Measurements from ENCODE around the gene HOXD8.

Gene HOXD8

DNA sequence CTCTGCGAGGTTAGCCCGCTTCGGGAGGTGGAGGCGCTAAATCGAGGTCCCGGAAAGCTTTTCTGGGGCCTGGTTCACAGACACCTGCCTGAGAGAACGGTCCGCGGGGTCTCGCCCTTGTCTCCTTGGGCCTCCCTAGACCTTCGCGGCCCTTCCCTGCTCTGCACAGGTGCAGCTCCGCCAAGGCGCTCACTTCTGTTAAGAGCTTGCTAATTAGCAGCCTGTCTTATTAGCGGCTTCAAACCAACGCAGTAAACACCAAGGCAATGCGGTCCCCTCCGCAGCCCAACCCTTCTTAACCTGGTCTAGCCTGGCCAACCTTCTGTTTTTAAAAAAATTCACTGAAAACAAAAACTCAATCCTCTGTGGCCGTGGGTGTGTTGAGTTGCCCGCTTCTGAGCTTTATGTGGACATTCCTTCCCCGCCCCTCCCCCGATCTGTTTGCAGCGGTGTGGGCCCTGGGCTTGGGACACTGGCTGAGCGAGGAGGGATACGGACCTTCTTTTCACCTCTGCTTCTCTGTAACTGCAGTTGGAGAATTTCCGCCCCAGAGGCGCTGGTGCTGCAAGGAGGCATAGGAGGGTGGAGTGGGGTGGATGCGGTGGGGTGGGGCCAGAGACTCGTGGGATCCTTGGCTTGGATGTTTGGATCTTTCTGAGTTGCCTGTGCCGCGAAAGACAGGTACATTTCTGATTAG, 18.4 kb downstream of the HOXD8 start:
- no peak for DNase-seq (ENCODE audit: low spot score)

GRCh38 chr2:176148751-176149421, 19.4 kb downstream of the HOXD8 start:
- no peak for DNase-seq (ENCODE audit: low spot score)

GRCh38 chr2:176149481-176149938, 20.0 kb downstream of the HOXD8 start:
- DNase-seq (ENCODE audit: low spot score) = no peak

- DNase-seq (ENCODE audit: low spot score) = no peak
These were observed 20.6 kb downstream of the HOXD8 start for GRCh38 chr2:176149939-176150583.

GRCh38 chr2:176150584-176151441, 21.3 kb downstream of the HOXD8 start:
- DNase-seq (ENCODE audit: low spot score) = no peak

- no peak for DNase-seq (ENCODE audit: low spot score)
These were observed 22.2 kb downstream of the HOXD8 start, which contains the start of gene HOXD4 for GRCh38 chr2:176151442-176152287. HOXD4 (plus strand) TSS chr2:176151550; CDS start chr2:176151634, 84 bp downstream.

DNA sequence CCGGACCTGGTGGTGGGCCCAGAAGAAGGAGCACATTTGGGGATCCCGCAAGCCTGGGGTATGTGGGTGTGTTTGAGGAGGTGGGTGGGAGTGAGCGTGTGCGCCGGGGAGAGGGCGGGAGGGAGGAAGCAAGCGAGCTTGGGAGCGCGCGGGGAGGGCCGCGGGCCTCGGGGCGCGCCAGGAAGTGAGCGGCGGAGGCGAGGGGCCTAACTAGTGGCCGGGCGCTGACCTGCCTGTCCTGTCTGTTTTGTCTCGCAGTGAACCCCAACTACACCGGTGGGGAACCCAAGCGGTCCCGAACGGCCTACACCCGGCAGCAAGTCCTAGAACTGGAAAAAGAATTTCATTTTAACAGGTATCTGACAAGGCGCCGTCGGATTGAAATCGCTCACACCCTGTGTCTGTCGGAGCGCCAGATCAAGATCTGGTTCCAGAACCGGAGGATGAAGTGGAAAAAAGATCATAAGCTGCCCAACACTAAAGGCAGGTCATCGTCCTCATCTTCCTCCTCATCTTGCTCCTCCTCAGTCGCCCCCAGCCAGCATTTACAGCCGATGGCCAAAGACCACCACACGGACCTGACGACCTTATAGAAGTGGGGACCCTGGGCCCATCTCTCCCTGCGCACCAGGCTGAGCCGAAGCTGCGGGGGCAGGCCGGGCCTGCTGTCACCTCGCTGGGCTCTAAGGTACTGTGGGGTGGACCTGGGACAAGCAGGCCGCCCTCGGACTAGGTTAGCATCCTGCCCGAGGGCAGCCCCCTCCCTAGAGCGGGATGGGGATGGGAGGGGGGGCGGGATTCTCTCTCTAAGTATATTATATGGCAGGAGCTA, 23.1 kb downstream of the HOXD8 start:
- DNase-seq (ENCODE audit: low spot score) = no peak

- no peak for DNase-seq (ENCODE audit: low spot score)
These were observed 25.2 kb downstream of the HOXD8 start for GRCh38 chr2:176154576-176155252.

DNA sequence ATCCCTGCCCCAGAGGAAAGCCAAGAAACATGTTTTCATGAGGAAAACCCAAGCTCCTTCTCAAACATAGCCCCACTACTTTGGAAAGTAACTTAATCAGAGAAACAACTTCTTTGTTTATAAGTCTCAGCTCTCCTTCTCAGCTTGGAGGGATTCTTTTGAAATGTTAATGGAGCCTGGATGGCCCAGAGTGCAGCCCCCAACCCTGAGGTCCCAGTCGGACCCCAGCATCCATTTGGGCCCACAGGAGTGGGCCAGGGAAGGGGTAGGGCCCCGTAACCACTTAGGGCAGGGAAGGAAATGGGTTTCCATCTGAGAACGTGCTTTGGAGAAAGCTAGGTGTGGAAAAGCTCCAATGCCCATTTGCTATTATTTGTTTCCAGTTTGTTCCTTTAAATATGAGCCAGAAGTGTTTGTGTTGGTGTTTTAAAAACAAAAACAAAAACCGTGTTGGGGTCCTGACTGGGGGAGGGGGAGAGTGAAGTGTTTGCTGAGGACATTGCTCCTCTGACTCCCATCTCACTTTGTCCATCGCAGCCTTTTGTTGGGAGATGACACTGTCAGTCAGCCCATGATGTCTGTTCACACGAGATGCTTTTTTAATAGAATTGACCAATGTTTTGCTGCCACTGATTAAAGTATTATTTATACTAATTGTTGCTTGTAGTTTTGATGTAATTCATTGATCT, 26.0 kb downstream of the HOXD8 start:
- no peak for DNase-seq (ENCODE audit: low spot score)

GRCh38 chr2:176156301-176156806, 26.8 kb downstream of the HOXD8 start:
- no peak for DNase-seq (ENCODE audit: low spot score)

DNA sequence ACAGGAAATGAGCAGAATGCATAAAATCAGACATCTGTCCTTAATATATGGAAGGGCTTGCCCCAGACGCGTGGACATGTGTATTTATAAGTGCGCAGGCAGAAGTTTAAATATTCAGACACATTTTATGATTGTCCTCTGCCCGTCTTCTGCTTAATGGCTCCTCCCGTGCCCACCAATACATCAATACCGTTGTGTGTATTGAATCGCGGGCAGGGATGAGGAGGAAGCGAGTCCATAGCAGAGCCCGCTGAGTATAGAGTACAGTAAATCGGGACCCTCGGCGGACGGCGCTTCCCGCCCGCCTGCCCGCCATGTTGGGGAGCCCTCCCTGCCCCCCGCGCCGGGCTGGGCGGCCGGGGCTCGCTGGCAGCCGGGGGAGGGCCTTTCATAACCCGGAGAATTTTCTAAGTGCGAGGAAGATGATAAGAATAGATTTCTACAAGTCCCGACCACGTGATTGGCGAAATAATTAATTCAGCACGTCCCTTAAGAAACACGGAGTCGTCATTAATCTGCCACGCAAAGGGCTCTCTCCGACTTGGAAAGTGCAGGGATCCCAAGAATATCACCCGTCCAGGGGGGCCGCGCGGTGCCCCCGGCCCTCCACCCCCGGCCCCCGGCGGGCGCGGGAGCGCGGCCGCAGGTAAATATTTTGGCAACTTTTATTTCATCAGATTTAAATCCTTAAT, 27.4 kb downstream of the HOXD8 start, which contains the start of gene HOXD3:
Gene HOXD3 (plus strand): TSS at position 501 of the 692 bp plus-strand sequence. CDS start 11,808 bp downstream, outside the sequence.
- no peak for DNase-seq (ENCODE audit: low spot score)

DNA sequence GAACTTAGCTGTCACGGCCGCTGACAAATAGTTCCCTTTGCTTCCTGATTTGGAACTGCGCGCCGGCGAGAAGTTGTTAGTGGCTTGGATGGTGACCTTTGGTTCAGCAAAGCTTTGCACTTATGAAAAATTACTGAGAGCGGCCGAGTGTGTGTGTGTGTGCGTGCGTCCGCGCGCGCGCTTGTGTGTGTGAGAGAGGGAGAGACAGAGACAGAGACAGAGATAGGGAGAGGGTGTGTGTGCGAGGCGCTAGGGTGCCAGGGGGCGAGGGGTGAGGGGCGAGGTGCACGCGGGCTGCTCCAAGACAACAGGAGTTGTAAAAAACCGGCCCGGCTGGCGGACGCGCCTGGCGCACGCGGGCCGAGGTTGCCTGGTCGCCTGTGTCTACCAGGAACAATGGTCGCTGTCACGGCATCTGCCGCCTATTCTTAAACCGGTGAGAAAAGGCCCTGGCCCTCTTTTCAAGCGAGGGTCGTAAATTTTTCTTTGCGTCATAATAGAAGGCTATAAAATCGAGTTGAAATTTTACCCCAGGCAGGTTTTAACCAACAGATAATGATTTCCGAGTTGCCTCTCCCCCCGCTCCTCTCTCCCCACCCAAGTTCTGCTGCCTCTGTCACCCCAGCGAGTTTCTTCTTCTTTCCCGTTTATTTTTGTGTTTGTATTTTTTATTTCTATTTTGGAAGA, 28.1 kb downstream of the HOXD8 start:
- DNase-seq (ENCODE audit: low spot score) = no peak

DNA sequence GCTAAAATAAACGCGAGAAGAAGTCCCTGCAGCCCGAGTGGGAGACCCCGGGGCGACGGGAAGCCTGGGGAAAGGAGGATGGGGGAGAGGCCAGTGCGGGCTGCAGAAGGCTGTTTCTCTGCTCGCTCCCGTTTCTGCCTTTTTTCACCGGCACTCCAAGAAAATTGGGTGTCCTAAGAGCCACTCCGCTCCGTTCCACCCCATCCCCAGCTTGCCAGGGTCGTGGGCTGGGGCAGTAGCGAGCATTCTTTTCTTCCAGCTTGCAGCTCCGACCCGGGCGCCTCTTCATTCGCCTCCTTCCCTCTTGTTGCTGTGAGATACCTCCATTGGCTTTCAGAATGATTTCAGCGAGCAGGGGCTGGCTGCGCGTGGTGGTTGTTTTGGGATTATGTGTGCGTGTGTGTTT, 28.7 kb downstream of the HOXD8 start:
- DNase-seq (ENCODE audit: low spot score) = no peak

GRCh38 chr2:176158855-176159662, 29.6 kb downstream of the HOXD8 start:
- DNase-seq (ENCODE audit: low spot score) = no peak

GRCh38 chr2:176159663-176160250, 30.3 kb downstream of the HOXD8 start:
- no peak for DNase-seq (ENCODE audit: low spot score)
